Progenitor cell of endocrine pancreas (in vitro differentiated cells): Measurements from ENCODE around the gene TLE1. TPM values are rescaled to one million over a fixed set of nuclear protein-coding genes. Genes with fewer than 3 reads are reported as not detected.

Experiments
- DNase-seq: peaks from one replicate; pipeline ENCODE4 v3.0.0; 2021; ENCODE audit warnings: low spot score; ENCODE audit not compliant: unreplicated experiment
- H3K27ac Mint-ChIP-seq: 2 replicates; pipeline ENCODE4 v1.8.0; 2021; ENCODE audit warnings: mild to moderate bottlenecking, moderate library complexity, mixed read lengths
- H3K27me3 Mint-ChIP-seq: 2 replicates; pipeline ENCODE4 v1.8.0; 2021; ENCODE audit warnings: mixed read lengths
- H3K36me3 Mint-ChIP-seq: 2 replicates; pipeline ENCODE4 v1.8.0; 2022; ENCODE audit warnings: mixed read lengths; ENCODE audit not compliant: insufficient read depth
- H3K4me1 Mint-ChIP-seq: 2 replicates; pipeline ENCODE4 v1.8.0; 2021; ENCODE audit warnings: low read depth, mixed read lengths
- H3K4me3 Mint-ChIP-seq: 2 replicates; pipeline ENCODE4 v1.8.0; 2021; ENCODE audit warnings: low read depth, mild to moderate bottlenecking, moderate library complexity, mixed read lengths
- H3K9me3 Mint-ChIP-seq: 2 replicates; pipeline ENCODE4 v1.8.0; 2021; ENCODE audit warnings: low read depth, mixed read lengths
- CTCF ChIP-seq: fragments of 200-600 bp; sonication (generic); IDR thresholded peaks from one replicate; pipeline ENCODE4 v1.5.0; 2021; ENCODE audit warnings: antibody characterized with exemption, mild to moderate bottlenecking; ENCODE audit not compliant: unreplicated experiment
- total RNA-seq: library from RNA; stranded (reverse); gene quantifications from 2 replicates; pipeline ENCODE4 v1.2.1, GENCODE V29; 2021

Gene TLE1
- total RNA-seq, 1 donor from 2014 or later: 68.7 TPM

- Mint-ChIP-seq H3K27me3 (no peaks in the 10 kb centered on the region), H3K9me3 (no peaks in the 10 kb centered on the region), H3K4me3 (no peak overlapping the region), H3K4me1 (peaks cover 30% of the 10 kb centered on the region), H3K27ac (peak overlapping the region; percentile 24), H3K36me3 (peaks cover 14% of the 10 kb centered on the region)
- DNase-seq: no peak
- no peak for TF ChIP-seq CTCF
Observed at GRCh38 chr9:81627481-81627880, 61.9 kb downstream of the TLE1 start.

GRCh38 chr9:81626511-81626910 lies 62.8 kb downstream of the TLE1 start:
- Mint-ChIP-seq H3K4me1 (peaks cover 40% of the 10 kb centered on the region), H3K4me3 (no peak overlapping the region), H3K36me3 (peaks cover 10% of the 10 kb centered on the region), H3K27ac (no peak overlapping the region), H3K27me3 (no peaks in the 10 kb centered on the region), H3K9me3 (no peaks in the 10 kb centered on the region)
- no peak for TF ChIP-seq CTCF
- DNase-seq: no peak

GRCh38 chr9:81625969-81626368 lies 63.4 kb downstream of the TLE1 start:
- Mint-ChIP-seq H3K4me1 (peaks cover 44% of the 10 kb centered on the region), H3K27ac (no peak overlapping the region), H3K4me3 (no peak overlapping the region), H3K36me3 (peaks cover 8% of the 10 kb centered on the region), H3K9me3 (no peaks in the 10 kb centered on the region), H3K27me3 (no peaks in the 10 kb centered on the region)
- TF ChIP-seq CTCF: no peak
- DNase-seq: no peak

GRCh38 chr9:81623778-81624177 lies 65.6 kb downstream of the TLE1 start:
- H3K9me3 Mint-ChIP-seq: no peaks in the 10 kb centered on the region
- H3K27me3 Mint-ChIP-seq: no peaks in the 10 kb centered on the region
- no peak overlapping the region for H3K4me3 Mint-ChIP-seq
- peaks cover 35% of the 10 kb centered on the region for H3K4me1 Mint-ChIP-seq
- H3K36me3 Mint-ChIP-seq: peaks cover 17% of the 10 kb centered on the region
- peak overlapping the region; percentile 66 for H3K27ac Mint-ChIP-seq
- DNase-seq: no peak
- no peak for TF ChIP-seq CTCF

- no peaks in the 10 kb centered on the region for H3K27me3 Mint-ChIP-seq
- no peak overlapping the region for H3K4me3 Mint-ChIP-seq
- peaks cover 32% of the 10 kb centered on the region for H3K4me1 Mint-ChIP-seq
- H3K27ac Mint-ChIP-seq: peak overlapping the region; percentile 43
- H3K36me3 Mint-ChIP-seq: peaks cover 16% of the 10 kb centered on the region
- TF ChIP-seq CTCF: no peak
- no peak for DNase-seq
- H3K9me3 Mint-ChIP-seq: no peaks in the 10 kb centered on the region
Observed at GRCh38 chr9:81622471-81623255, 66.7 kb downstream of the TLE1 start.
